A549 (cell line): ENCODE data around the gene CPSF6.

ENCODE experiments used
- CTCF ChIP-seq: fragments of >200 bp; sonication (Bioruptor Twin); formaldehyde crosslinking; IDR thresholded peaks from 3 replicates; pipeline ENCODE4 v1.5.1; 2016
- EP300 ChIP-seq, 2 experiments: fragments of >200 bp; sonication (Bioruptor Twin); formaldehyde crosslinking; IDR thresholded peaks; 2 replicates in 1 of 2; 3 replicates in 1 of 2; pipeline ENCODE4 v1.6.1; 2016 to 2017
- HES2 ChIP-seq: fragments of >200 bp; sonication (Bioruptor Twin); formaldehyde crosslinking; IDR thresholded peaks from 2 replicates; pipeline ENCODE4 v1.6.1; 2016
- MYC ChIP-seq: IDR thresholded peaks from 2 replicates; pipeline ENCODE4 v1.6.1; 2012; ENCODE audit warnings: mild to moderate bottlenecking, inconsistent platforms, low read length, improper control_type of control experiment, borderline replicate concordance
- POLR2A ChIP-seq: IDR thresholded peaks from 2 replicates; pipeline ENCODE4 v1.6.1; 2012; ENCODE audit warnings: mild to moderate bottlenecking, low read length
- RARB ChIP-seq: fragments of 250-450 bp; sonication (Bioruptor Pico); IDR thresholded peaks from 2 replicates; pipeline ENCODE4 v1.8.0; 2021; ENCODE audit warnings: mild to moderate bottlenecking, moderate library complexity

GRCh38 chr12:69204191-69204590, 35.2 kb upstream of the CPSF6 start:
- TF ChIP-seq POLR2A, result no peak
- no peak for TF ChIP-seq CTCF
- no peak for TF ChIP-seq EP300 (IDR thresholded peaks at IDR 0.05)
- TF ChIP-seq HES2, result no peak
- TF ChIP-seq MYC, result no peak
- TF ChIP-seq RARB, result no peak
